Putamen (tissue), 1 donor: Measurements from ENCODE around the gene LRRC49.
"Not testable (repeated sequence)": the region's sequence is repeated elsewhere in the genome, so short reads cannot be mapped to it uniquely, and the experiment has no call there.

Source experiments
- DNase-seq: peaks from one replicate; pipeline ENCODE4 v3.0.0-alpha.2; 2016; ENCODE audit warnings: low spot score

Gene LRRC49

DNA sequence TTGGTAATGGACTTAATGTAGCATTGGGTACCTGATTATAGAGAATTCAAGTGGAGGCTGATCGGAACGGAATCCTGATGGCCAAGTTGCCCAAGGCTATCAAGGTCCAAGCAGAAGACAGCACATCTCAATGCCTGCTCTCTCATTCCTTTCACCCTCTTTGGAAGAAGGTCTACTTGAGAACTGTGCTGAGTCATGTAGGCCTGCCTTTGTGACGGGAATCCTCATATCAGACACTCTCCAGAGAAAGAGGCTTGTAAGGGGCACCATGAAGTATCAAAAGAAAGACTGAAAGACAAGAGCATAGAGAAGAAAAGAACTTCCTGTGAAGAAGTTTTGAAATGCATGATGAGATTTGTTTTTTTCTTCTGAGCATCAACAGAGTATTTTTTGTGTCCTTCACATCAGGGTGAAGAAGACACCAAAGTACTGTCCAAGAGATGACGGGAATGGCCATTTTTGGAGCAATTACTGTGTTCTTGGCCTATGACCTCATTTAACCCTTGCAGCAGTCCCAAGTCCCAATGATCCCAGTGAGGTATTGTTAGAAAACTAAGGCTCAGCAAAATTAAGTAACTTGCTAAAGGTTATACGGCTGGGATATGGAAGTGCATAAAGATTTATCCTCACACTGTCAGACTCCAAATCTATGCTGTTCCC is 25.5 kb upstream of the LRRC49 start:
- no peak for DNase-seq

GRCh38 chr15:70867911-70868467 is 24.6 kb upstream of the LRRC49 start:
- DNase-seq, result no peak

- DNase-seq, result no peak
These were observed 23.3 kb upstream of the LRRC49 start for GRCh38 chr15:70869346-70869745.

- DNase-seq, result no peak
These were observed 22.6 kb upstream of the LRRC49 start for GRCh38 chr15:70870051-70870450.

GRCh38 chr15:70871490-70871889 is 21.1 kb upstream of the LRRC49 start:
- DNase-seq, result not testable (repeated sequence)

- no peak for DNase-seq
These were observed 19.2 kb upstream of the LRRC49 start for GRCh38 chr15:70873232-70874054.

DNA sequence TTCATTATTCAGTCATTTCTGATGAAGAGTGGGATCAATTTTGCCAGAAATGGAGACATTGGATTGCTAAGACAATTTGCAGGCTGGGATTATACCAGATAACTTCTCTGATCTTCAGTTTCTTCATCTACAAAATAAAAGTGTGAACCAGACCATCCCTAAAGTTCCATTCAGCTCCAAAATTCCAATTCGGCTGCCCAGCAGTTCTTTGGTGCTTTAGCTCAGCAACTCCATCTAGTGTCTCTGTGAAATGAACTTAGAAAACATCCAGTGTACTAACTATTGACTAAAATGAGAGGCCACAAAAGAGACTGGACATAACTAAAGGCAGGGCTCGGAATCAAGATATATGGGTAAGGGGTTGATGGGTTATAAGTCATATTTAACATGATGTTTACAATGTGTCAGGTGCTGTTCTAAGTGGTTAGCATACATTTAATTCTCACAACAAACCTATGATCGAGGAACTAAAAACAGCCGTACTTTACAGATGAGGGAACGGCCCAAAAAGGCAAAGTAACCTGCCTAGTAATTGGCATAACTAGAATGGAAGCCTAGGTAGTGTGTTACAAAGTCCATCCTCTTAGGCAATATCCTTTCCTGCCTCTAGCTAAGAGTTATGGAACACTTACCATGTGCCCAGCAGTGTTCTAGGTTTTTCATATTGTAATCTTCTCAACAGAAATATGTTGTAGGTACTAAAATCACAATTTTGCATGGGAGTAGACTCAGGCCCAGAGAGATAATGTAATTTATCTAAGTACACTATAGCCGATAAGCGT is 17.4 kb upstream of the LRRC49 start:
- DNase-seq, result no peak

DNA sequence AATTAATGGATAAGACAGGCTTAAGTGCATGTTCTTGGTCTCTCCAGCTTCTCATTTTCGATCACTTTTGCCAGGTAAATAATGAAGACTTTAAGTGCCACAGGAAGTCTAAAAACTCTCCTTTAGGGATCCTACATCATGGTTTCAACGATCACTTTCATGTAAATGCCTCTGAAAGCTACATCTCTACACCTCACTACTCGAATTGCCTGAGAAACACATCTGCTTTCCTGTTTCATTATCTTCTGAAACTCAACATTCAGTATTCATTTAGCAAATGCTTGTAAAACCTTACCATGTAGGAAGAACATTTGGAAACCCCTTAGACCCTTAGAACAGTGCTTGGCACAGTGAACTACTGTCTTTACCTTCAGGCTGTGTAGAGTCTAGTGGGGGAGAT is 16.6 kb upstream of the LRRC49 start:
- DNase-seq, result no peak

- no peak for DNase-seq
These were observed 15.9 kb upstream of the LRRC49 start for GRCh38 chr15:70876683-70877082.

DNA sequence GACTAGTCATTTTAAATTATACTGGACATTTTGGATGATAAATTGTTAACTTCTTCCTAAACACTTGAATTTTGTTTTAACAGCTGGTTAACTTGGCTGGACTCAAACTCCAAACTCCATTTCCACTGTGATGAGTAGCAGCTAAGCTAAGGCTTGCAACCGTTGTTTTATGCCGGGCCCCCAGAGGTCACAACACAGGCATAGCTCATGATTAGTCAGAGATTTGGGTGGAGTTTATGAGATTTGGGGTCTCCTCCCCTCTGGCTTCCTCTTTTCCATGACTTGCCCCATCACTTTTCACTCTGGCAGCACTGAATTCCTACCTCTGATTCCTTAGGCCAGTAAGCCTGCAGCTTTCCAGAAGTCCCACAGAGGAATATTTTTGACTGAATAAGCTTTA is 13.2 kb upstream of the LRRC49 start:
- DNase-seq, result no peak

DNA sequence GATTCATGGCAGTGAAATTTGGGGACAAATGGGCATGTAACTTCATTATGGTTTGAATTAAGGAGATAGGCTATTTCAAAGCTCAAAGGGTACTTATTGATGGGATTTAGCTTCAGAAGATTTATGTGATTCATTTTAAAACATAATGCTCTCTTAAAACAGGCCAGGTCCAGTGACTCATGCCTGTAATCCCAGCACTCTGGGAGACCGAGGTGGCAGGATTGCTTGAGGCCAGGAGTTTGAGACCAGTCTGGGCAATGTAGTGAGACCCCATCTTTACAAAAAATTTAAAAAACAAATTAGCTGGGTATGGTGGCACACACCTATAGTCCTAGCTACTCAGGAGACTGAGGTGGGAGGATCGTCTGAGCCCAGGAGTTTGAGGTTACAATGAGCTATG is 11.8 kb upstream of the LRRC49 start:
- no peak for DNase-seq

DNA sequence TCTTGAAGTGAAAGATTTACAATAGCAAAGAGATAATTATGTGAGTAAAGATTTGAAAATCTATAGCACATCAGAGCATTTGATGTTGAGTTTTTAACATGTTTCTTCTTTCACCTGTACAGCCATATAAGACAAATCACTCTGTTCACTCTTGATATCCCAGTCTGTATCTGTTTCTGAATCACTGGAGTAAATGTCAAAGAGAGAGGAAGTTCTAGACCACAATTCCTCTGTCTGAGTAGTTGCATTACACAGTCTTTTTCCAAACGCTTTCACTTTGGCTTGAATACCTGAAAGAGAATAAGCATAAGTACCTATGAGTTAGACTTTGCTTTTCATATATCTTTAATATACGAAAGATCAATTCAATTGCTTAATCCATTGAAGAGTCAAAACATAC is 10.3 kb upstream of the LRRC49 start:
- no peak for DNase-seq

- no peak for DNase-seq
These were observed 410 bp downstream of the LRRC49 start for GRCh38 chr15:70892912-70893560.

GRCh38 chr15:70902107-70902506 is 9.5 kb downstream of the LRRC49 start:
- no peak for DNase-seq

- DNase-seq, result no peak
These were observed 14.2 kb downstream of the LRRC49 start for GRCh38 chr15:70906842-70907241.

DNA sequence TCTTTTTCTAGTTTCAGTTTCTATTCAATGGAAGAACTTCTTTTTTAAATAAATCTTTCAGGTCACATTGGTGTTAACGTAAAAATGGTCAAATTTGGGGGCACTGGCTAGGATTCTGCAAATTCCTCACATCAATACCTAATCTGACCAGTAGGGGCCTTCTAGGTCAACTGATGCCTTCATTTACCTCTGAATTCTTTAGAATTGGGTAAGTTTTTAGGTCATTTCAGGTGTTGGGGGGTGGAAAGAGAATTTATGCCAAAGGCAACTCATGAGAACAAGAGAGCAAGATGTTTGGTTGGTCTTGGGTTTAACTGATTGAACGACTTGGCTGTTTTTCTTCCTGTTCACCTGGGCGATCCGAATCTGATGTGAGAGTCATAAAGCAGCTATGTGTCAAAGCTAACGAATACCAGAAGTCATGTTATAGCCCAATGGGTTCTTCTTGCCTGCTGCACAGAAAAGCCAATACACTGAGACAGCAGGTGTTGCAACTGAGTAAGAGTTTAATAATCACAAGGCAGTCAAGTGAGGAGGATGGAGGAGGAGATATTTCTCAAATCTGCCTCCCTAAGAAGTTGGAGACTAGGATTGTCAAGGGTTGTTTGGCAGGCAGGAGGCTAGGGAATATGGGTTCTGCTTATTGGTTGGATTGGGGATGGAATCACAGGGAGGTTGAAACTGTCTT is 15.3 kb downstream of the LRRC49 start:
- DNase-seq, result no peak

GRCh38 chr15:70910958-70911357 is 18.3 kb downstream of the LRRC49 start:
- DNase-seq, result no peak

- DNase-seq, result no peak
These were observed 19.6 kb downstream of the LRRC49 start for GRCh38 chr15:70912187-70912586.

DNA sequence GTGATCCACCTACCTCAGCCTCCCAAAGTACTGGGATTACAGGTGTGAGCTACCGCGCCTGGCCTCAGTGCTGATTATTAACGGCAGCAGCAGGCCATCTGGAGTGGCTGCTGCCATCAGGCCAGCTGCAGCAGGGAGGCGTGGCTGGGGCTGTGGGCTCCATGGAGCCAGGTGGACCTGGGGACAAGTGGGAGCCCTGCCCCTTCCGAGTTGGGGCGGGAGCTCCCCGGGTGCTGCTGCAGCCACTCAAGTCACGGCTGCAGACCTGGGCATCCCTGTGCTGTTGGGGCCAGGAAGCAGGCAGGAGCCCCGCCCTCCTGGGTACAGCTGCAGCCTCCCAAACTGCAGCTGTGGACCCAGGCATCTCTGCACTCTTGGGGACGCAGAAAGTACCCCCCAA is 23.9 kb downstream of the LRRC49 start:
- no peak for DNase-seq

DNA sequence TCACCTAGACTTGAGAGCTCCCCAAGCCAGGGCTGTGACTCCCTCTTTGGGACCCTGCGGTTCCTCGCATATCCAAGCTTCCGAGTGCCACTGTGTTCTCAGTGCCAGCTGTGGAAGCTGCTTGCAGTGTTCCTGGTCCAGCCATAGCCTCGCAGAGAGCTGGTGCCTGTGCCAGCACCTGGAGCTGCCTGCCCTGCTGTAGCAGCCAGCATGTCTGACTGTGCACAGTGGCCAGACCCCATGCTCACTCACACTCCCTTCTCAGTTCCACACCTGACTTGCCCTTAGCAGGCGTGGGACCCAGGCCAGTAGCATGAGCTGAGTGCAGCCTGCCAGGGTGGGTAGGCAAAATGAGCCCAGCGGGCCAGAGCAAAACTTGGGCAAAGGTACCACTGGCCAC is 25.3 kb downstream of the LRRC49 start:
- DNase-seq, result no peak

DNA sequence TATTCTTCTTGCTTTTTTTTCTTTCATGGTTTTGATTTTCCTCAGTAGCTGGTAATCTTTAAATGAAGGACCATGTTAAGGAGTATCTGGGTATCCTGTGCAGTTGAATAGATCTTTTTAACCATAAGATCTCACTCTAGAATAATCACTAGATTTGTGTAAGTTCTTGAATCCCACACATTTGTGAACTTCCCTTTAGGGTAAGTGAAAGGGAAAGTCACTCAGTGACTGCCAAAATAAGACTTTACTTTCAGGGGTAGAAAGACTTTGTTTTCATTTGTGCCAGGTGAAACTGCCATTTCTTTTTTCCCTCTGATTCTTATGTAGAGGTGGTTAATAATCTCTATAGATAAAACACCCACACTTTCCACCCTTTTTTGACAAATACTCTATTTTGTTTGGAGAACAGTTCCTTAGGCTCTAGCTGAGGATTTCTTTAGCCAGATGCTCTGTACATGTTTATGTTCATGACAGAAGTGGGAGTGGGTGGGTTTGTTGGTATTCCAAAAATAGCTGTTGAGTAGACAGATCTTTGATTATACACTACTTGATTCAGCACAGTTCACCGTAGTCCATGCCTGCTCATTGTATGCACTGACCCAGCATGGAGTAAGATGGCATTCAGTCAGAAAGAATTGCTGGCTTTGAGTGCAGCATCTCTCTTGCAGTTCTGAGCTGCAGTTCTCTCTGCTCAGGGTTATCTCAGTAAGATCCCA is 28.5 kb downstream of the LRRC49 start:
- DNase-seq, result no peak
